ENCODE measurements around the gene STRN4. TPM values are rescaled to one million over a fixed set of nuclear protein-coding genes. Genes with fewer than 3 reads are reported as not detected.
A peak's percentile ranks its signal among the peaks of the same experiment; 100 is the strongest.

The STRN4 gene
- total RNA-seq, 1 donor from 2014 or later: 69.8 TPM

DNA sequence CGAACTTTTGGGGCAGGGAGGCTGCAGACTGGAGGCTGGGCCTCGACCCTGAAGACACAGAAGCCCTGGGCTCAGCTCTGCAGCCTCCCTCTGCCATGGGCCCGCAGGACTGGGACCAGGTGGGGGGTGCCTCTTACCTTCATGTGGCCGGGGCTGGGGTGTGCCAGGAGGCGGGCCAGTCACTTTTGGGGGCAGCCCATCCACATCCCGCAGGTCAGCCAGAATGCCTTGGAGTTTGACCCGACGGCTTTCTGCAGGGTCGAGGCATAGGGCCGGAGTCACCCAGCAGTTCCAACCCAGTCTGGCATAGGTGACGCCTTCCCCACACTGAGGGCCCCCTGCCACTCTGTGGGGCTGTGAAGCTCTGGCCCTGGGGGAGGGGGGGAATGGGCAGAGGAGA lies 18.5 kb downstream of the STRN4 start:
- Mint-ChIP-seq H3K27me3 (ENCODE audit: low read depth) (no peaks in the 10 kb centered on the region), H3K36me3 (ENCODE audit: low read depth) (peaks cover 22% of the 10 kb centered on the region), H3K4me3 (ENCODE audit: unreplicated experiment) (no peak overlapping the region), H3K9me3 (ENCODE audit: low read depth) (no peaks in the 10 kb centered on the region), H3K4me1 (ENCODE audit: low read depth) (peaks cover 23% of the 10 kb centered on the region), H3K27ac (ENCODE audit: unreplicated experiment) (no peak overlapping the region)
- TF ChIP-seq, protein P1, sequence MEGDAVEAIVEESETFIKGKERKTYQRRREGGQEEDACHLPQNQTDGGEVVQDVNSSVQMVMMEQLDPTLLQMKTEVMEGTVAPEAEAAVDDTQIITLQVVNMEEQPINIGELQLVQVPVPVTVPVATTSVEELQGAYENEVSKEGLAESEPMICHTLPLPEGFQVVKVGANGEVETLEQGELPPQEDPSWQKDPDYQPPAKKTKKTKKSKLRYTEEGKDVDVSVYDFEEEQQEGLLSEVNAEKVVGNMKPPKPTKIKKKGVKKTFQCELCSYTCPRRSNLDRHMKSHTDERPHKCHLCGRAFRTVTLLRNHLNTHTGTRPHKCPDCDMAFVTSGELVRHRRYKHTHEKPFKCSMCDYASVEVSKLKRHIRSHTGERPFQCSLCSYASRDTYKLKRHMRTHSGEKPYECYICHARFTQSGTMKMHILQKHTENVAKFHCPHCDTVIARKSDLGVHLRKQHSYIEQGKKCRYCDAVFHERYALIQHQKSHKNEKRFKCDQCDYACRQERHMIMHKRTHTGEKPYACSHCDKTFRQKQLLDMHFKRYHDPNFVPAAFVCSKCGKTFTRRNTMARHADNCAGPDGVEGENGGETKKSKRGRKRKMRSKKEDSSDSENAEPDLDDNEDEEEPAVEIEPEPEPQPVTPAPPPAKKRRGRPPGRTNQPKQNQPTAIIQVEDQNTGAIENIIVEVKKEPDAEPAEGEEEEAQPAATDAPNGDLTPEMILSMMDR (IDR thresholded peaks at IDR 0.05): no peak
- no peak for DNase-seq (ENCODE audit: low spot score)

DNA sequence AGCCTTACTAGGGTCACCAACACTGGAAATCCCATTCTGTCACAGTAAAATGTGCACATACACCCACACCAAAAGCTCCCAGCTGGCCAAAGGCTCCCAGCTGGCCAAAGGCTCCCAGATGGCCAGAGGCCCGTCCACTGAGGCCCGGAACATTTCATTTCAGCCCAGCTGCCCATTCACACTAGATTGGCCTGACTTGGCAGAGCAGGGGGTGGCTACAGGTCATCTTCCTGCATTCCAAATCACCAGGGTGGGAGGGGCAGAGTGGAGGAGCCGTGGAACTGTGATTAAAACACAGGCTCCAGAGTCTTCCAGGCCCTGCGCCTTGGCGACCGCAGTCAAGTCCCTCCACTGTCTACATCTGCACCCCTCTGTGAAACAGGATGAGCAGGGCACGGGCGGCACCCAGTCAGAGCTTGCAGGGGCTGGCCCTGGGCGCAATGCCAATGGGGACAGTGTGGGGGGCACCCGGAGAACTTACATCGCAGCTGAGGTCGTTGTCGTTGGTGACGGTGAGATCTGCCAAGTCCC lies 19.2 kb downstream of the STRN4 start:
- H3K9me3 Mint-ChIP-seq (ENCODE audit: low read depth): no peaks in the 10 kb centered on the region
- no peak overlapping the region for H3K27ac Mint-ChIP-seq (ENCODE audit: unreplicated experiment)
- H3K27me3 Mint-ChIP-seq (ENCODE audit: low read depth): no peaks in the 10 kb centered on the region
- no peak for DNase-seq (ENCODE audit: low spot score)
- TF ChIP-seq, protein P1 (IDR thresholded peaks at IDR 0.05): no peak
- H3K4me1 Mint-ChIP-seq (ENCODE audit: low read depth): peaks cover 20% of the 10 kb centered on the region
- H3K36me3 Mint-ChIP-seq (ENCODE audit: low read depth): peaks cover 26% of the 10 kb centered on the region
- no peak overlapping the region for H3K4me3 Mint-ChIP-seq (ENCODE audit: unreplicated experiment)

DNA sequence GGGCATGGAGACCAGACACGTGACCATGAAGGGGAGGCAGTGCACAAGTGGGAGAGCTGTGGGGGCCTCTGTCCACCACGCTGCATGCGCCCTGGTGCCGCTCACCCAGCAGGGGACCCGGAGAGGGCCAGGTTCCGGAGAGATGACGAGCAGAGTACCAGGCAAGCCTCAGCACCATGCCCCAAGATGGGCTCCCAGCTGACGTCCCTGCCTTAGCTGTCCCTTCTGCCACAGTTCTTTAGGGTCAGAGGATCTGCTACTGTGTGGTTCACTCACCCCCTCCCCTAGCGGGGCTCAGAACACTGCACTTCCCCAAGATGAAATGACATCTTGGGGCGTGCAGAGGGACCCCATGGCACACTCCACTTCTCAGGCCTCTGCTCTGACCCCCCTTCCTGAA lies 19.7 kb downstream of the STRN4 start:
- DNase-seq (ENCODE audit: low spot score): peak; percentile 55
- no peak overlapping the region for H3K27ac Mint-ChIP-seq (ENCODE audit: unreplicated experiment)
- H3K9me3 Mint-ChIP-seq (ENCODE audit: low read depth): no peaks in the 10 kb centered on the region
- peaks cover 29% of the 10 kb centered on the region for H3K36me3 Mint-ChIP-seq (ENCODE audit: low read depth)
- H3K4me3 Mint-ChIP-seq (ENCODE audit: unreplicated experiment): no peak overlapping the region
- peaks cover 15% of the 10 kb centered on the region for H3K4me1 Mint-ChIP-seq (ENCODE audit: low read depth)
- H3K27me3 Mint-ChIP-seq (ENCODE audit: low read depth): no peaks in the 10 kb centered on the region
- TF ChIP-seq, protein P1 (IDR thresholded peaks at IDR 0.05): no peak

DNA sequence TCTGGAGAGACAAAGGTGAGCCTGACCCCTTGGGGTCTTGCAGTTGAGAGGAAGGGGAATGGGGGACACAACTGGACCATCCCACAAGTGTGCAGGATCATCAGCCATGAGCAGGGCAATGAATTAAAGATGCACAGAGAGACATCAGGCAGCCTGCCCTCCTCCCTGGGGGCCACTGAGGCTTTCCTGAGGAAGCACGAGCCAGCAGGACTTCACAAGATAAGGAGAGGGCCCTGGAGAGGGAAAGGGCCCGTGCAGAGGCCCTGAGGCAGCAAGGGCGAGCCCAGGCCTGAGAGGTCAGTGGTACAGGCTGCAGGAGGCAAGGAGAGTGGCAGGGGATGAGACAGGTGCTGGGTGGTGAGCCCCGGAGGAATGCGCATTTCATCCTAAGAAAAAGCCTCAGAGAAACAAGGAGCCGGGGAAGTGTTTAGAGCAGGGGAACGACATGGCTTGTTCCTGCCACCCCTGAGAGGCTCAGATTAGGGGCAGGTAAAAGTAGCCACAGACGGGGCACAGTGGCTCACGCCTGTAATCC lies 20.3 kb downstream of the STRN4 start:
- Mint-ChIP-seq H3K27ac (ENCODE audit: unreplicated experiment) (no peak overlapping the region), H3K9me3 (ENCODE audit: low read depth) (no peaks in the 10 kb centered on the region), H3K4me3 (ENCODE audit: unreplicated experiment) (no peak overlapping the region), H3K36me3 (ENCODE audit: low read depth) (peaks cover 32% of the 10 kb centered on the region), H3K27me3 (ENCODE audit: low read depth) (no peaks in the 10 kb centered on the region), H3K4me1 (ENCODE audit: low read depth) (peaks cover 9% of the 10 kb centered on the region)
- TF ChIP-seq, protein P1 (IDR thresholded peaks at IDR 0.05): no peak
- DNase-seq (ENCODE audit: low spot score): no peak

DNA sequence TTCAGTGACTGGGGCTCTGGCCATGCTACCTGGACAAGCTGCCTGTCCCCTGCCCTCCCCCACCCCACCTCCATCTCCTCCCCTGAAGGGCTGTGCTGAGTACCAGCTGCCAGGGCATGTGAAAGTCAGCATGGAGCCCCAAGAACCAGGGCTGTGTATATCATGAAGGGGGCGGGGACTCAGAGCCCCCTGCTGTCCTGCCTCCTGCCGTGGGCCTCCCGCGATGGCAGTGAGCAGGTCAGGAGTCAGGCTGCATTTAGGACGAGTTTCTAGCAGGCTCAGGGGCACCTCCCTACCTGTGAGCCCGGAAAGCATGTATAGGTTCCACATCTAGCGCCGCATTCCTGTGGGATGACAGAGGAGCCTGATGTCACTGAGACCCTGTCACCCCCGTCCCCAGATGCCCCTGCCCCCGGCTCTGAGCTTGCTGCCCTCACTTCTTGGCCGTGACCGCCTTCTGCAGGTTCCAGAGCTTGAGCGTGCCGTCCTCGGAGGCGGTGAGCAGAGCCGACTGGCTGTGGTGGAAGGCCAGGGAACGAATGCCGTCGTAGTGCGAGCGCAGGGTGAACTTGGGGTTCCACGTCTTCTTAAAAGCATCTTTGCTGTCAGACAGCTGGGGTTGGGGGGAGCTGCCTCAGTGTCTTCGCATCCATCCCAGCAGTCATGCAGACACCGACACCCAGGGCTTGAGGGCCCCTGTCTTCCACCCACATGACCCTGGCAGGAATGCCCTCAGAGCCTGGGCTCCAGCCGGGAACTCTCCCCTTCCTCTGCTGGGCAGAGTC lies 21.0 kb downstream of the STRN4 start:
- no peak for DNase-seq (ENCODE audit: low spot score)

More for the DNA sequence above, 21.0 kb downstream of the STRN4 start:
- no peak overlapping the region for H3K27ac Mint-ChIP-seq (ENCODE audit: unreplicated experiment)
- no peak overlapping the region for H3K4me3 Mint-ChIP-seq (ENCODE audit: unreplicated experiment)
- peaks cover 3% of the 10 kb centered on the region for H3K4me1 Mint-ChIP-seq (ENCODE audit: low read depth)
- TF ChIP-seq, protein P1 (IDR thresholded peaks at IDR 0.05): no peak
- H3K9me3 Mint-ChIP-seq (ENCODE audit: low read depth): no peaks in the 10 kb centered on the region
- H3K36me3 Mint-ChIP-seq (ENCODE audit: low read depth): peaks cover 32% of the 10 kb centered on the region
- no peaks in the 10 kb centered on the region for H3K27me3 Mint-ChIP-seq (ENCODE audit: low read depth)
